HL-60 (cell line): ENCODE data around the gene PRICKLE3.

Source experiments
- DNase-seq, 2 experiments: peaks; one replicate each; pipeline ENCODE4 v3.0.0-alpha.2; 2010 to 2020; ENCODE audit warnings: low read depth in 1 of 2, low spot score in 1 of 2
- H3K27ac ChIP-seq: fragments of 250-450 bp; sonication (Bioruptor Pico); replicated peaks from 2 replicates; pipeline ENCODE4 v1.5.1; 2020; ENCODE audit warnings: mild to moderate bottlenecking, moderate library complexity
- H3K27me3 ChIP-seq: fragments of 250-450 bp; sonication (Bioruptor Pico); 2 replicates; pipeline ENCODE4 v1.5.1; 2021; ENCODE audit warnings: mild to moderate bottlenecking, moderate library complexity; ENCODE audit not compliant: insufficient read depth, poor library complexity, severe bottlenecking
- H3K4me3 ChIP-seq: replicated peaks from 2 replicates; pipeline ENCODE4 v1.5.1; 2011; ENCODE audit warnings: mild to moderate bottlenecking, control low read depth, low read length; ENCODE audit not compliant: insufficient read depth
- GABPA ChIP-seq: IDR thresholded peaks from 2 replicates; pipeline ENCODE4 v1.6.1; 2012; ENCODE audit warnings: low read depth
- POLR2AphosphoS5 ChIP-seq: IDR thresholded peaks from 2 replicates; pipeline ENCODE4 v1.6.1; 2012; ENCODE audit warnings: low read depth
- SPI1 ChIP-seq: IDR thresholded peaks from 2 replicates; pipeline ENCODE4 v1.6.1; 2012; ENCODE audit warnings: low read depth, mild to moderate bottlenecking, borderline replicate concordance
- TF ChIP-seq, protein P1 (sequence below): IDR thresholded peaks from 2 replicates; pipeline ENCODE4 v1.6.1; 2012; ENCODE audit warnings: low read depth; ENCODE audit not compliant: insufficient replicate concordance
- TF ChIP-seq, protein P2 (sequence below): IDR thresholded peaks from one replicate; pipeline ENCODE4 v1.5.1; 2011; ENCODE audit warnings: low read length, control low read depth, inconsistent platforms; ENCODE audit not compliant: insufficient read depth

Gene PRICKLE3

GRCh38 chrX:49227726-49228125, 41.6 kb upstream of the PRICKLE3 start:
- Histone ChIP-seq H3K27me3 (no peaks in the 10 kb centered on the region), H3K27ac (no peak overlapping the region), H3K4me3 (no peak overlapping the region)
- no peak for DNase-seq
- no peak for TF ChIP-seq GABPA
- TF ChIP-seq, protein P1, sequence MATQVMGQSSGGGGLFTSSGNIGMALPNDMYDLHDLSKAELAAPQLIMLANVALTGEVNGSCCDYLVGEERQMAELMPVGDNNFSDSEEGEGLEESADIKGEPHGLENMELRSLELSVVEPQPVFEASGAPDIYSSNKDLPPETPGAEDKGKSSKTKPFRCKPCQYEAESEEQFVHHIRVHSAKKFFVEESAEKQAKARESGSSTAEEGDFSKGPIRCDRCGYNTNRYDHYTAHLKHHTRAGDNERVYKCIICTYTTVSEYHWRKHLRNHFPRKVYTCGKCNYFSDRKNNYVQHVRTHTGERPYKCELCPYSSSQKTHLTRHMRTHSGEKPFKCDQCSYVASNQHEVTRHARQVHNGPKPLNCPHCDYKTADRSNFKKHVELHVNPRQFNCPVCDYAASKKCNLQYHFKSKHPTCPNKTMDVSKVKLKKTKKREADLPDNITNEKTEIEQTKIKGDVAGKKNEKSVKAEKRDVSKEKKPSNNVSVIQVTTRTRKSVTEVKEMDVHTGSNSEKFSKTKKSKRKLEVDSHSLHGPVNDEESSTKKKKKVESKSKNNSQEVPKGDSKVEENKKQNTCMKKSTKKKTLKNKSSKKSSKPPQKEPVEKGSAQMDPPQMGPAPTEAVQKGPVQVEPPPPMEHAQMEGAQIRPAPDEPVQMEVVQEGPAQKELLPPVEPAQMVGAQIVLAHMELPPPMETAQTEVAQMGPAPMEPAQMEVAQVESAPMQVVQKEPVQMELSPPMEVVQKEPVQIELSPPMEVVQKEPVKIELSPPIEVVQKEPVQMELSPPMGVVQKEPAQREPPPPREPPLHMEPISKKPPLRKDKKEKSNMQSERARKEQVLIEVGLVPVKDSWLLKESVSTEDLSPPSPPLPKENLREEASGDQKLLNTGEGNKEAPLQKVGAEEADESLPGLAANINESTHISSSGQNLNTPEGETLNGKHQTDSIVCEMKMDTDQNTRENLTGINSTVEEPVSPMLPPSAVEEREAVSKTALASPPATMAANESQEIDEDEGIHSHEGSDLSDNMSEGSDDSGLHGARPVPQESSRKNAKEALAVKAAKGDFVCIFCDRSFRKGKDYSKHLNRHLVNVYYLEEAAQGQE, result no peak
- TF ChIP-seq, protein P2, sequence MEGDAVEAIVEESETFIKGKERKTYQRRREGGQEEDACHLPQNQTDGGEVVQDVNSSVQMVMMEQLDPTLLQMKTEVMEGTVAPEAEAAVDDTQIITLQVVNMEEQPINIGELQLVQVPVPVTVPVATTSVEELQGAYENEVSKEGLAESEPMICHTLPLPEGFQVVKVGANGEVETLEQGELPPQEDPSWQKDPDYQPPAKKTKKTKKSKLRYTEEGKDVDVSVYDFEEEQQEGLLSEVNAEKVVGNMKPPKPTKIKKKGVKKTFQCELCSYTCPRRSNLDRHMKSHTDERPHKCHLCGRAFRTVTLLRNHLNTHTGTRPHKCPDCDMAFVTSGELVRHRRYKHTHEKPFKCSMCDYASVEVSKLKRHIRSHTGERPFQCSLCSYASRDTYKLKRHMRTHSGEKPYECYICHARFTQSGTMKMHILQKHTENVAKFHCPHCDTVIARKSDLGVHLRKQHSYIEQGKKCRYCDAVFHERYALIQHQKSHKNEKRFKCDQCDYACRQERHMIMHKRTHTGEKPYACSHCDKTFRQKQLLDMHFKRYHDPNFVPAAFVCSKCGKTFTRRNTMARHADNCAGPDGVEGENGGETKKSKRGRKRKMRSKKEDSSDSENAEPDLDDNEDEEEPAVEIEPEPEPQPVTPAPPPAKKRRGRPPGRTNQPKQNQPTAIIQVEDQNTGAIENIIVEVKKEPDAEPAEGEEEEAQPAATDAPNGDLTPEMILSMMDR, result no peak
- no peak for TF ChIP-seq SPI1
- no peak for TF ChIP-seq POLR2AphosphoS5

GRCh38 chrX:49226946-49227345, 40.8 kb upstream of the PRICKLE3 start:
- Histone ChIP-seq H3K4me3 (no peak overlapping the region), H3K27ac (no peak overlapping the region), H3K27me3 (no peaks in the 10 kb centered on the region)
- no peak for TF ChIP-seq SPI1
- TF ChIP-seq, protein P1, result no peak
- no peak for TF ChIP-seq GABPA
- TF ChIP-seq, protein P2, result no peak
- no peak for TF ChIP-seq POLR2AphosphoS5
- no peak for DNase-seq

DNA sequence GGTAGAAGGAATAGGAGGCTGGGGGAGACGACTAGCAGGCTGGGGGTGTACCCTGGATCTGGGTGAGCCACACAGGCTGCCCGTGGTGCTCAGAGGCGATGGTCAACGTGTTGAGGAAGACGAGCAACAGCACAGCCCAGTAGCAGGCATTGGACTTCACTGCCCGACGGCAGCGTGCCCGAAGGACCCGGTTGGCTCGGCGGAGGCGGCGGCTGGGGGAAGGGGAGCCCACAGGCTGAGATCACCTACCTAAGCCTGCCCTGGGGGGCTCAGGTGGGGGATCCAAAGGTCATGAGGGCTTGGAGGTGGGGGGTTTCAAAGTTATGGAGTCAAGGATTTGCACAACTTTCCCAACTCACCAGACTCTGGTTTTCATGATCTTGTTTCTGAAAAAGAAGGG, 39.7 kb upstream of the PRICKLE3 start:
- TF ChIP-seq POLR2AphosphoS5, result no peak
- TF ChIP-seq, protein P1, result no peak
- no peak for TF ChIP-seq GABPA
- TF ChIP-seq, protein P2, result no peak
- no peak overlapping the region for H3K4me3 ChIP-seq

More for the DNA sequence above, 39.7 kb upstream of the PRICKLE3 start:
- Histone ChIP-seq H3K27ac (no peak overlapping the region), H3K27me3 (no peaks in the 10 kb centered on the region)
- DNase-seq, result no peak
